SK-N-MC (cell line): ENCODE results near the gene C4A.
"Not testable (repeated sequence)": the region's sequence is repeated elsewhere in the genome, so short reads cannot be mapped to it uniquely, and the experiment has no call there.

Experiments
- DNase-seq: peaks from one replicate; pipeline ENCODE4 v3.0.0-alpha.2; 2011; ENCODE audit warnings: low read depth, low spot score
- H3K27ac ChIP-seq: fragments of 200-600 bp; sonication (generic); 2 replicates; pipeline ENCODE4 v1.5.1; 2016; ENCODE audit warnings: mixed run types
- H3K36me3 ChIP-seq: fragments of 200-600 bp; sonication (generic); 2 replicates; pipeline ENCODE4 v1.6.1; 2017; ENCODE audit warnings: antibody characterized with exemption, low read length, mixed read lengths; ENCODE audit not compliant: insufficient read depth
- H3K4me3 ChIP-seq: fragments of 200-600 bp; sonication (generic); 2 replicates; pipeline ENCODE4 v1.5.1; 2016
- H3K9ac ChIP-seq: fragments of 200-600 bp; sonication (generic); 2 replicates; pipeline ENCODE4 v1.8.0; 2017; ENCODE audit warnings: mixed run types, mixed read lengths; ENCODE audit not compliant: insufficient read length
- H3K9me3 ChIP-seq: fragments of 200-600 bp; sonication (generic); 2 replicates; pipeline ENCODE4 v1.6.1; 2017; ENCODE audit warnings: low read depth, mild to moderate bottlenecking, antibody characterized with exemption, low read length, moderate library complexity, mixed read lengths
- EZH2 ChIP-seq: fragments of 200-600 bp; sonication (generic); IDR thresholded peaks from one replicate; pipeline ENCODE4 v1.6.1; 2017; ENCODE audit warnings: antibody characterized with exemption
- FOXP2 ChIP-seq: optimal IDR thresholded peaks from 2 replicates; pipeline ENCODE3; 2011; ENCODE audit warnings: mild to moderate bottlenecking, moderate library complexity; ENCODE audit not compliant: insufficient read depth; ENCODE audit errors: extremely low read length, control extremely low read depth
- POLR2AphosphoS5 ChIP-seq: IDR thresholded peaks from 2 replicates; pipeline ENCODE4 v1.6.1; 2012; ENCODE audit warnings: mild to moderate bottlenecking, low read depth, low read length, borderline replicate concordance

Gene C4A

DNA sequence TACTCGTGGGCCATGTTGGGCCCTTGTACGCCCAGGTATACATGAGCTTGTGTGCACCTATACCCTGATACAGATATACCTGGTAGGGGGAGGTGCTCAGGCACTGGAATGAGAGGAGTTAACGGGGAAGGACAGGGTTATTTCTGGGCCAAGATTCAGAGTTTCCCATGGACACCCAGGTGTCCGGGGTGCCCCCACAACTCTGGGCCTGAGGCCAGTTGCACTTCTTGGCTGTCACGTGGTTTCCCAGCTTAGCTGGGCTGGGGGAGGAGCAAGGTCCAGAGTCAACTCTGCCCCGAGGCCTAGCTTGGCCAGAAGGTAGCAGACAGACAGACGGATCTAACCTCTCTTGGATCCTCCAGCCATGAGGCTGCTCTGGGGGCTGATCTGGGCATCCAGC, at the start of gene C4A:
Gene C4A (plus strand): TSS at position 314 of the 400 bp plus-strand sequence. CDS start 51 bp downstream, at position 365.
- not testable (repeated sequence) for H3K9ac ChIP-seq, H3K4me3 ChIP-seq, H3K9me3 ChIP-seq, H3K36me3 ChIP-seq, DNase-seq, H3K27ac ChIP-seq

DNA sequence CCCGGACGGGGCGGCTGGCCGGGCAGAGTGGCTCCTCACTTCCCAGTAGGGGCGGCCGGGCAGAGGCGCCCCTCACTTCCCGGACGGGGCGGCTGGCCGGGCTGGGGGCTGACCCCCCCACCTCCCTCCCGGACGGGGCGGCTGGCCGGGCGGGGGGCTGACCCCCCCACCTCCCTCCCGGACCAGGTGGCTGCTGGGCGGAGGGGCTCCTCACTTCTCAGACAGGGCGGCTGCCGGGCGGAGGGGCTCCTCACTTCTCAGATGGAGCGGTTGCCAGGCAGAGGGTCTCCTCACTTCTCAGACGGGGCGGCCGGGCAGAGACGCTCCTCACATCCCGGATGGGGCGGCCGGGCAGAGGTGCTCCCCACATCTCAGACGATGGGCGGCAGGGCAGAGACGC, 49.7 kb upstream of the C4A start:
- H3K4me3 ChIP-seq, H3K9ac ChIP-seq, H3K9me3 ChIP-seq, H3K36me3 ChIP-seq, DNase-seq, H3K27ac ChIP-seq: not testable (repeated sequence)

DNA sequence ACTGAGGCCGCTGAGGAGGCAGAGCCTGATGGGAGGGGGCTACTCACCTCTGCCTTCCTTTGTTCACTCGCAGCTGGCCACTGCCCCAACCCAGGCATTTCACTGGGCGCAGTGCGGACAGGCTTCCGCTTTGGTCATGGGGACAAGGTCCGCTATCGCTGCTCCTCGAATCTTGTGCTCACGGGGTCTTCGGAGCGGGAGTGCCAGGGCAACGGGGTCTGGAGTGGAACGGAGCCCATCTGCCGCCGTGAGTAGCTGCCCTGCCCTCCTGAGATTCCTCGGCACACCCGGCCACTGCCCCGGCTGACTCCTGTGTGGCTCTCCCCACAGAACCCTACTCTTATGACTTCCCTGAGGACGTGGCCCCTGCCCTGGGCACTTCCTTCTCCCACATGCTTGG, 48.3 kb upstream of the C4A start:
- H3K4me3 ChIP-seq: no peak overlapping the region
- no peak for TF ChIP-seq EZH2
- TF ChIP-seq FOXP2: no peak
- no peak for TF ChIP-seq POLR2AphosphoS5
- no peak overlapping the region for H3K27ac ChIP-seq
- no peak overlapping the region for H3K9ac ChIP-seq
- H3K9me3 ChIP-seq: no peaks in the 10 kb centered on the region
- H3K36me3 ChIP-seq: no peaks in the 10 kb centered on the region
- no peak for DNase-seq

DNA sequence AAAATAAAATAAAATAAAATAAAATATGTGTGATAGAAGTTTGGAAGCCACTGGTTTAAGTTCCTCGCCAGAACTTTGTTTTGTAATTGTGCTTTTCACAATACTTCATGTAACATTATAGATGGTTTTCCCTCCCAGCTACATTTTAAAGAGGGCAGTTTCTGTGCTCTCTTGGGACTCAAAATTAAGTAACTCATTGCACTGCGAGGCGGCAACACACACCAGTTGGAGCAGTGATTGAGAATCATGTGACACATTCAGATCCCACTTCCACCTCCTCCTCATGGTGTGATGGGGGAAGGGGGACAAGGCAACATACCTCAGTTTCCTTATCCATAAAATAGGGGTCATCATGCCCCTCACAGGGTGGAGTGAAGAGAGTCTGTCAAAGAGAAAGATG, 46.8 kb upstream of the C4A start:
- H3K4me3 ChIP-seq: no peak overlapping the region
- no peak for DNase-seq
- no peaks in the 10 kb centered on the region for H3K9me3 ChIP-seq
- H3K27ac ChIP-seq: no peak overlapping the region
- TF ChIP-seq FOXP2 (no peak), POLR2AphosphoS5 (no peak), EZH2 (no peak)
- H3K9ac ChIP-seq: no peak overlapping the region
- H3K36me3 ChIP-seq: no peaks in the 10 kb centered on the region

DNA sequence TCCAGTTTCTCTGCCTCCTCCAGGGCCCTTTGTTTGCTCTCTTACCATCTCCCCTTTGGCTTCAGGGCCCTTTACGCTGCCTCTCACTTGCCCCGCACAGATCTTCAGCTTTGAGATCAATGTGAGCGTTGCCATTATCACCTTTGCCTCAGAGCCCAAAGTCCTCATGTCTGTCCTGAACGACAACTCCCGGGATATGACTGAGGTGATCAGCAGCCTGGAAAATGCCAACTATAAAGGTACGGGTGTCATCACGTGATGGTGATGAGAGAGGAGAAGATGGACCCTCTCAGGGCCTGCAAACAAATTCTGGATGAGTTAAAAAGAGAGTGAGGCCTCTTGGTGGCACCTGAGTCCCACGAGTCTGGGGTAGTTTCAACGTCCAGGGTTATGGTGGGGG, 46.0 kb upstream of the C4A start:
- no peak overlapping the region for H3K9ac ChIP-seq
- no peak overlapping the region for H3K27ac ChIP-seq
- no peaks in the 10 kb centered on the region for H3K36me3 ChIP-seq
- no peak for DNase-seq
- H3K4me3 ChIP-seq: no peak overlapping the region
- TF ChIP-seq FOXP2: no peak
- TF ChIP-seq POLR2AphosphoS5: no peak
- no peak for TF ChIP-seq EZH2
- no peaks in the 10 kb centered on the region for H3K9me3 ChIP-seq

DNA sequence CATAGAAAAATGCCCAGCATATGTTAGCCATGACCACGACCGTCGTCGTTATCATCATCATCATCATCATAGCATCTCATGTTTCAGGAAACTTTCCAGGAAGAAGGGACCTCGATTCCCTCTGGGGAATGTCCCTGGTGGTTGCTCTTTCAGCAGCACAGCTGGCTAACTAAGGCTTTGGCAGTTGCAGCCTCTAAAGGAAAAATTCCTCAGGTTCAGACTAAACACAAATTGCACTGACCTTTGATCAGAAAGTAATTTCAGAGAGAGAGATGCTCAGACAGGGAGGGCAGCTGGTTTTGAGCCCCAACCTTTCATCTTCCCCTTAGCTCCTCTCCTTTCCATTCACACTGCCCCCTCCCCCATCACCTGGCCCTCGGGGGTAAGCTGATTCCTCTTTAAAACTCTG, 41.6 kb upstream of the C4A start:
- TF ChIP-seq FOXP2: no peak
- no peak for TF ChIP-seq EZH2
- TF ChIP-seq POLR2AphosphoS5: no peak
- no peak overlapping the region for H3K9ac ChIP-seq
- H3K9me3 ChIP-seq: no peaks in the 10 kb centered on the region
- DNase-seq: no peak
- no peak overlapping the region for H3K4me3 ChIP-seq
- H3K36me3 ChIP-seq: no peaks in the 10 kb centered on the region
- no peak overlapping the region for H3K27ac ChIP-seq

DNA sequence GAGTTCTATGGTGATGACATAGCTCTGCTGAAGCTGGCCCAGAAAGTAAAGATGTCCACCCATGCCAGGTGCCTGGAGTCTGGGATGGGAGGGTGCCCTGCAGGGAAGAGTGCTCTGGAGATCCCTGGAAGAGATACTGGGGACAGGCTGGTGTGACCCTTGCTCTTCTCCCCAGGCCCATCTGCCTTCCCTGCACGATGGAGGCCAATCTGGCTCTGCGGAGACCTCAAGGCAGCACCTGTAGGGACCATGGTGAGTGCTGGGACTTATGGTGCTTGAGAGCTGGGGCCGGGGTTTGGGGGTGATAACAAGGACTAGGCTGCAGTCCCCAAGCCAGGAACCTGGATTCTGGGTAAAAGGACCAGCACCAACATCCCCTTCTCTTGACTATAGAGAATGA, 38.1 kb upstream of the C4A start:
- DNase-seq: no peak
- TF ChIP-seq FOXP2 (no peak), EZH2 (no peak), POLR2AphosphoS5 (no peak)
- Histone ChIP-seq H3K27ac (no peak overlapping the region), H3K9ac (no peak overlapping the region), H3K36me3 (no peaks in the 10 kb centered on the region), H3K9me3 (no peaks in the 10 kb centered on the region), H3K4me3 (no peak overlapping the region)

DNA sequence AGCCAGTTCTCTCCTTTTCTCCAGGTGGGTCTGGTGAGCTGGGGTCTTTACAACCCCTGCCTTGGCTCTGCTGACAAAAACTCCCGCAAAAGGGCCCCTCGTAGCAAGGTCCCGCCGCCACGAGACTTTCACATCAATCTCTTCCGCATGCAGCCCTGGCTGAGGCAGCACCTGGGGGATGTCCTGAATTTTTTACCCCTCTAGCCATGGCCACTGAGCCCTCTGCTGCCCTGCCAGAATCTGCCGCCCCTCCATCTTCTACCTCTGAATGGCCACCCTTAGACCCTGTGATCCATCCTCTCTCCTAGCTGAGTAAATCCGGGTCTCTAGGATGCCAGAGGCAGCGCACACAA, 36.7 kb upstream of the C4A start:
- TF ChIP-seq POLR2AphosphoS5 (no peak), EZH2 (no peak), FOXP2 (no peak)
- Histone ChIP-seq H3K9me3 (no peaks in the 10 kb centered on the region), H3K36me3 (no peaks in the 10 kb centered on the region), H3K9ac (no peak overlapping the region), H3K27ac (no peak overlapping the region), H3K4me3 (no peak overlapping the region)
- no peak for DNase-seq

DNA sequence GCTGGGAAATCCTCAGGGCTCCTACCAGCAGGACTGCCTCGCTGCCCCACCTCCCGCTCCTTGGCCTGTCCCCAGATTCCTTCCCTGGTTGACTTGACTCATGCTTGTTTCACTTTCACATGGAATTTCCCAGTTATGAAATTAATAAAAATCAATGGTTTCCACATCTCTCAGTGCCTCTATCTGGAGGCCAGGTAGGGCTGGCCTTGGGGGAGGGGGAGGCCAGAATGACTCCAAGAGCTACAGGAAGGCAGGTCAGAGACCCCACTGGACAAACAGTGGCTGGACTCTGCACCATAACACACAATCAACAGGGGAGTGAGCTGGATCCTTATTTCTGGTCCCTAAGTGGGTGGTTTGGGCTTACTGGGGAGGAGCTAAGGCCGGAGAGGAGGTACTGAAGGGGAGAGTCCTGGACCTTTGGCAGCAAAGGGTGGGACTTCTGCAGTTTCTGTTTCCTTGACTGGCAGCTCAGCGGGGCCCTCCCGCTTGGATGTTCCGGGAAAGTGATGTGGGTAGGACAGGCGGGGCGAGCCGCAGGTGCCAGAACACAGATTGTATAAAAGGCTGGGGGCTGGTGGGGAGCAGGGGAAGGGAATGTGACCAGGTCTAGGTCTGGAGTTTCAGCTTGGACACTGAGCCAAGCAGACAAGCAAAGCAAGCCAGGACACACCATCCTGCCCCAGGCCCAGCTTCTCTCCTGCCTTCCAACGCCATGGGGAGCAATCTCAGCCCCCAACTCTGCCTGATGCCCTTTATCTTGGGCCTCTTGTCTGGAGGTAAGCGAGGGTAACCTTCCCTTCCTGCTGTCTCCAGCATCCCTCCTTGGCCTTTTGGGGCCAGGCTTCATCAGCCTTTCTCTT, 36.1 kb upstream of the C4A start, which contains the start of gene CFB:
Gene CFB (plus strand): TSS at position 589 of the 863 bp plus-strand sequence. CDS start 127 bp downstream, at position 716.
- no peak for DNase-seq
- no peak for TF ChIP-seq POLR2AphosphoS5
- TF ChIP-seq FOXP2: no peak
- no peak for TF ChIP-seq EZH2
- no peaks in the 10 kb centered on the region for H3K9me3 ChIP-seq
- no peak within 1 kb of the TSS for H3K27ac ChIP-seq
- no peak within 1 kb of the TSS for H3K4me3 ChIP-seq
- no peak within 1 kb of the TSS for H3K9ac ChIP-seq
- no peaks in the 10 kb centered on the region; the same call in 1 of the 2 replicates for H3K36me3 ChIP-seq
